GM21515 (cell line): ENCODE results near the gene EID2B.

Experiments used
- ATAC-seq: cut with Tn5 transposase; IDR thresholded peaks from one replicate; pipeline ENCODE4 v1.9.1; 2021; ENCODE audit not compliant: unreplicated experiment

The EID2B gene

GRCh38 chr19:39533003-39533512 is 406 bp upstream of the EID2B start:
- no peak for ATAC-seq

- no peak for ATAC-seq
Measured at GRCh38 chr19:39531834-39532232, 819 bp downstream of the EID2B start.

- no peak for ATAC-seq
Measured at GRCh38 chr19:39525205-39525604, 7.4 kb downstream of the EID2B start.

DNA sequence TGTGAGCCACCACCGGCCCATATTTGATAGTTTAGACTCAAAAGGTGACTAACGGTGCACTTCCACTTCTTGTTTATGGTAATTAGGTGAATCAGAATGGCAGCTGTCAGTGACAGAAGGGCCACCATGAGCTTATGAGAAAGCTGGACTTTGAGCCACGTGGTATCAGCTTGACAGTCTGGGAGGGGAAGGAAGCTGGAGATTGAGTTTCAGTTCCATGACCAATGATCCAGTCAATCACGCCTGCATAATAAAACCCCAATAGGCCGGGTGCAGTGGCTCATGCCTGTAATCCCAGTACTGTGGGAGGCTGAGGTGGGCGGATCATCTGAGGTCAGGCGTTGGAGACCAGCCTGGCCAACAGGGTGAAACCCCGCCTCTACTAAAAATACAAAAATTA is 8.2 kb downstream of the EID2B start:
- ATAC-seq, result no peak

GRCh38 chr19:39520541-39521484 is 11.8 kb downstream of the EID2B start:
- ATAC-seq, result no peak

DNA sequence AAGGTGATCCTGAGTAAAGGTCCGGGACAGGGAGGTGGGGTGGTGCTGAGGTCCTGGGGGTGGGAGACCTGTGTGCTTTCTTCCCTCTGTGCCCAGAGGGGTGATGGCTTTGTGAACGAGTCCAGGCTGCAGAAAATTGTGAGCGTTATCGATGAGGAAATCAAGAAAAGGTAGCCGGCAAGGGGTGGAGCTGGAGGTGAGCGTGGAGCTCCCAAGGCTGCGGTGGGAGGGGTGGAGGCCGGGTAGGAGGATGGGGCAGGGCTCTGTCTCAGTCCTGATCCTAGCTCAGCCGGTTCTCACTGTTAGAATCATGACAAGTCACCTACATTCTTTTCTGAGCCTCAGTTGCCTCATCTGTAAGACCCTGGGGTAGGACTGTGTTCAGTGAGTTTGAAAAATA is 13.7 kb downstream of the EID2B start:
- ATAC-seq, result no peak

DNA sequence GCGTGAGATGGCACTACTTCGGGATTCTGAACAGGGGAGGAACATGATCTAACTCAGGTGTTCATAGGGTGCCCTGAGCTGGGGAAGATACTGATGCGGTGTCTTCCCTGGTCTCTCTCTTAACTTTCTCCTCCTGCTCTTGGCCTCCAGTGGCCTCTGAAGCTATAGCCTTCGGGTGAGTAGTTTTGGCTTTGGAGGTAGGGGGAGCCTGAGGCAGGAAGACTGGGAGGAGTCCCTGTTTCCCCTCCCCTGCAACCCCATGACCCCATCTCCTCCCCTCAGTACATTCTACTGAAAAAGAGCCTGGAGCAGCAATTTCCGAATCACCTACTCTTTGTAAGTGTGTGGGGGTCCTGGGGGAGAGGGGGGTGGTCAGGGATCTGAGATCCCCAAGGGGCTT is 14.2 kb downstream of the EID2B start:
- ATAC-seq, result no peak

DNA sequence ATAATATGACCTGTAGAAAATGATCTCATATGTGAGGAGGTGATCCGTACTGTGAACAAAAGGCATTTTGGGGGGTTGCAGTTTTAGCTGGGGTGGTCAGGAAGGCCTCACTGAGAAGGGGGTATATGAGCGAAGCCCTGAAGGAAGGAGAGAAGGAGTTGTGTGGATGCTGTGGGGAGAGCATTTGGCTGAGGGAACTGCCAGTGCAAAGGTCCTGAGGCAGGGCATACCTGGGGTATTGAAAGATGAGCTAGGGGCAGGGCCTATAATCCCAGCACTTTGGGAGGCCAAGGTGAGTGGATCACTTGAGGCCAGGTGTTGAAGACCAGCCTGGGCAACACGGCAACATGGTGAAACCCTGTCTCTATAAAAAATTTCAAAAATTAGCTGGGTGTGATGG is 15.2 kb downstream of the EID2B start:
- no peak for ATAC-seq

DNA sequence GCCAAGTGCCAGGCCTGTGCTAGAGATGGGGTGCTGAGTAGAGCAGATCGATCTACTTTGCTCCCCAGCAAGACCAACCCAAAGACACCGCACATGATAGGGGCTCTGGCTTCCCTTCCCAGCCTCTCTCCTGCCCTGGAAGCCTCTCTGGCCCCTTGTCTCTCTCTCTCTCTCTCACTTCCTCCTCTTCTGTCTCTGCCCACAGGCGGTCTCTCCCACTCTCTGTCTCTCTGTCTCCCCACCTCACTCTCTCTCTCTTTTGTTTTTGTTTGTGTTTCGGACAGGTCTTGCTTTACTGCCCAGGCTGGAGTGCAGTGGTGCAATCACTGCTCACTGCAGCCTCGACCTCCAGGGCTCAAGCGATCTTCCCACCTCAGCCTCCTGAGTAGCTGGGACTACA is 16.4 kb downstream of the EID2B start:
- no peak for ATAC-seq

DNA sequence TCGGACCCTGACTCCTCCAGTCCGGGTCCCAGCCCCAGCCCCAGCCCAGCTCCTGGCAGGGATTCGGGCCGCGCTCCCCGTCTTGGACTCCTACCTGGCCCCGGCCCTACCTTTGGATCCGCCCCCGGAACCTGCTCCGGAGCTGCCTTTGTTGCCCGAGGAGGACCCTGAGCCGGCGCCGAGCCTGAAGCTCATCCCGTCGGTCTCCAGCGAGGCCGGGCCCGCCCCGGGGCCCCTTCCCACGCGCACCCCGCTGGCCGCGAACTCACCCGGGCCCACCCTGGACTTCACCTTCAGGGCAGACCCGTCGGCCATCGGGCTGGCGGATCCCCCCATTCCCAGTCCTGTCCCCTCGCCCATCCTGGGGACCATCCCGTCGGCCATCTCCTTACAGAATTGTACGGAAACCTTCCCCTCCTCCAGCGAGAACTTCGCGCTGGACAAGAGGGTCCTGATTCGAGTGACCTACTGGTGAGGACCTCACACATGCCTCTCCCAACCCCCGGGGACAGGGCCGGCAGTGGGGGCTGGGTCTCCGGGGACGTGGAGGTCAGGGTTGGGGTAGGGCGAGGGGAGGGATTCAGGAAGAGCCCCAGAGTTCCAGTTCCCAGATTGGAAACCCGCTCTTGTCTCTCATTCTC is 17.0 kb downstream of the EID2B start:
- no peak for ATAC-seq

- no peak for ATAC-seq
Measured at GRCh38 chr19:39514840-39515550, 17.7 kb downstream of the EID2B start, which contains the start of gene SELENOV. SELENOV (plus strand) TSS chr19:39515139; CDS start chr19:39515213, 74 bp downstream.

GRCh38 chr19:39512988-39513387 is 19.7 kb downstream of the EID2B start:
- ATAC-seq, result no peak

DNA sequence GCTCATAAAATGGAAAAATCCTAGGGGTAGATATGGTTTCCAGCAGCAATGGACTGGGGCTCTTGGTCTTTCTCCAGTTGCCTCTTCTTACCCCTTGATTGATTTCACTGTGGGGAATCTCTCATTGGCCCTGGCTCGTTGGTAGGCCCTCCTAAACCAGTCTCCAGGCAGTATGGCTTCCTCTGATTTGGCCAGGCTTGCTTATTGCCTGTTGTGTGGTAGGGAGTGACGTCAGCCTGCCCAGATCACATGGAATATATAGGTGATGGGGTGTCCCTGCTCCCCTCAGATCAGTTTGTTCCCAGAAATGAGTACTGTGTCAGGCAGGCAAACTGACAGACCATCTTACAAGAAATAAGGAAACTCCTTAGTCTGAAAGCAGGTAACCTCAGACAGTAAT is 23.4 kb downstream of the EID2B start:
- ATAC-seq, result no peak

GRCh38 chr19:39508629-39509028 is 24.0 kb downstream of the EID2B start:
- no peak for ATAC-seq

- no peak for ATAC-seq
Measured at GRCh38 chr19:39507715-39508364, 24.8 kb downstream of the EID2B start.

DNA sequence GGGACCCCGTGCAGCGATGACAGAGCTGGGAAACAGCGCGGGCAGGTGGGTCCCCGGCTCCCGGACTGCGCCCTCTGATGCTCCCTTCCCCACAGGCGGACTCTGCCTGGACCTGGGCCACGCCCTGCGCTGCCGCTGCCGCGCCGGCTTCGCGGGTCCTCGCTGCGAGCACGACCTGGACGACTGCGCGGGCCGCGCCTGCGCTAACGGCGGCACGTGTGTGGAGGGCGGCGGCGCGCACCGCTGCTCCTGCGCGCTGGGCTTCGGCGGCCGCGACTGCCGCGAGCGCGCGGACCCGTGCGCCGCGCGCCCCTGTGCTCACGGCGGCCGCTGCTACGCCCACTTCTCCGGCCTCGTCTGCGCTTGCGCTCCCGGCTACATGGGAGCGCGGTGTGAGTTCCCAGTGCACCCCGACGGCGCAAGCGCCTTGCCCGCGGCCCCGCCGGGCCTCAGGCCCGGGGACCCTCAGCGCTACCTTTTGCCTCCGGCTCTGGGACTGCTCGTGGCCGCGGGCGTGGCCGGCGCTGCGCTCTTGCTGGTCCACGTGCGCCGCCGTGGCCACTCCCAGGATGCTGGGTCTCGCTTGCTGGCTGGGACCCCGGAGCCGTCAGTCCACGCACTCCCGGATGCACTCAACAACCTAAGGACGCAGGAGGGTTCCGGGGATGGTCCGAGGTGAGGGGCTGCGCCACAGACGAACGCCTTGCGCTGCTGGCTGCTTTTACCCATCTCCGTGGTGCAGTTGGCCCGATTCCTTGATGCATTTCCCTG is 25.5 kb downstream of the EID2B start:
- no peak for ATAC-seq

GRCh38 chr19:39506598-39506943 is 26.1 kb downstream of the EID2B start:
- ATAC-seq, result no peak

DNA sequence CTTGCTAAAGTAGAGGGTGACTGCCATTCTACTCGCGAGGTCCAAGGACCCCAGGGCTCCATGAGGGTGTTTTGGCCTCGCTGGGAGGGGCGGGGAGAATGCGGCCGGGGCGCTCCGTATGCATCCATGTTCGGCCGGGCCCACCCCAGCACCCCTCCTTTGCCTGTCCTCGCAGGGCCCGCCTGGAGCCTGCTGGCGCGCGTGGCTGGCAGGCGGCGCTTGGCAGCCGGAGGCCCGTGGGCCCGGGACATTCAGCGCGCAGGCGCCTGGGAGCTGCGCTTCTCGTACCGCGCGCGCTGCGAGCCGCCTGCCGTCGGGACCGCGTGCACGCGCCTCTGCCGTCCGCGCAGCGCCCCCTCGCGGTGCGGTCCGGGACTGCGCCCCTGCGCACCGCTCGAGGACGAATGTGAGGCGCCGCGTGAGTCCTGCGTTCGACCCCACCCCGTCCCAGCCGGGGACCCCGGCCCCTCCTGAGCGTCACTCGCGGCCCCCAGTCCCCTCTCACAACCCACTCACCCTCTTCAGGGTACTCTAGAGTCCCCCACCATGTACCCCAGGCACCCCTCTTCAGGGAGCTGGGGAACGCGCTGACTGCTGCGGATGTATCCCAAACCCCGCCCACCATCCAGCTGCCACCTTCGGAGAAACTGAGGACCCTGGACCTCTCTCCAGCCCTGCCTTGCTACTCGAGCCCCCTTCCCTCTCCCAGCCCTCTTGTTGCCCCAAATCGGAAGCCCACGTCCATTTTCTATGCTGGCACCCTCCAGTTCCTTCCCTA is 29.8 kb downstream of the EID2B start:
- no peak for ATAC-seq

DNA sequence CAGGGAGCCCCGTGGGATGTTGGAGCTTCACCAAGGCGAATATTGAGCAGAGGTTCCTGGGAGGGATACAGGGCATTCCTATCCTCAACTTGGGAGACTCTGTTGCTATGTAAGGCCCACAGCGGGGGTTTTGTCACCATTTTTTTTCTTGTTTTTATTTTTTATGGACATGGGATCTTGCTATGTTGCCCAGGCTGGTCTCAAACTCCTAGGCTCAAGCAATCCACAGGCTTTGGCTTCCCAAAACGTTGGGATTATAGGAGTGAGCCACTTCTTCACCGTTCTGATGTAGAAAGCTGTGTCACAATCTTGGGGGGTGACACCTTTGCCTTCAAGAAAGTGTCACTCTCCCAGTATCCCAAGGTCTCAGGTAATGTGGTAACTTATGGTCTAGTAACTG is 31.3 kb downstream of the EID2B start:
- no peak for ATAC-seq

DNA sequence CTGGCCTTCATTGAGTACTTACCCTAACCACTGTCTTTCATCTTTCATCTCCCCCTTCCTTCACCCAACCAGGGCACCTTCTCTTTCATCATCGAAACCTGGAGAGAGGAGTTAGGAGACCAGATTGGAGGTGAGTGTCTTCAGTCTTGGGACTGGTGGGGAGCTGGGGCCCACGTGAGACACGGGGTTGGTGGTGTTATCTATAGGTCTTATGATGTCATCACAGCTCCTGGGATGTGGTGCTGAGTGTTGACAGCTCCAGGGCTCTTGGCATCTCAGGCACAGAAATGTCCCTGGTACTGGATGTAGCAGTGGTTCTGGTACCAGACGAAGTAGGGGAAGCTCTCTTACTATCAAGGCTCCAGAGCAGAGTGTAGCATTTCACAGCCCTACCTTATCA is 32.1 kb downstream of the EID2B start:
- no peak for ATAC-seq
